Posterior cingulate gyrus (tissue), 11 donors: Measurements from ENCODE around the gene CYP11A1.
"Not testable (repeated sequence)": the region's sequence is repeated elsewhere in the genome, so short reads cannot be mapped to it uniquely, and the experiment has no call there.

ENCODE experiments used
- DNase-seq, 10 donors: peaks; one replicate each; pipeline versions ENCODE4 v3.0.0 to v3.0.0-alpha.2; 2020 to 2021; ENCODE audit warnings: mixed read lengths in 3 of 10
- intact Hi-C: fragments of 100-400 bp; cut with DNase I; formaldehyde crosslinking; loops from one replicate; pipeline ENCODE4 v1.15.1; 2023

Gene CYP11A1

DNA sequence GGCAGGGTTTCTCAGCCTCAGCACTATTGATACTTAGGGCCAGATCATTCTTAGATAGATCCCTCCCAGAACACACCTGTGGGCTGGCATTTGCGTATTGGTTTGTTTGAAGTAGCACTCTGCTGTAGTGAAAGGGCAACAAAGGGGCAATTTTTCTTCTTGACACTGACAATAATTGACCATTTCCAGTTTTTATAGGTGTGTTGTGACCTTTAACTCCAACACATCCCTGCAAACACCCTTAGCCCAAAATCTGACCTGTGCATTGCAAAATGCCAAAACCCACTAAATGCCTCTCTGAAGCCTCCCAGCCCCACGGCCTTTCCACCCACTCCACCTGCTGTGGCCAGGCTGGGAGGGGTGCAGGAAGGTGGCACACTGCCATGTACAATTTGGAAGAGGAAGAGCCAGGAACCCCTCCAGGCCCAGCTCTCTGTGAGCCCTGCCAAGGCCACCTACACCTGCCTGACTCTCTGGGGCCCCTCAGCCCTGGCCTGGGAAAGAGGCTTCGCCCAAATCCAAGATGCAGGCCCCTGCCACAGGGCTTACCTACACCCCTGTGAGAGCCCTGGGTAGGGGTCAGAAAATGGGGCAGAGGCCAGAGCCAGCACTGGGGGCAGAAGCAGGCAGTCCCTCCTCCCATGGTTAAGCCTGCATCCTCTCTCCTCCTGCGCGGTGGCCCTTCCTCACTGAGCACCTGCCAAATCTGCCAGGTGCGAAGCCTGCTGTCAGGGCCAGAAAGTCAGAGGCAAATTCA, 9.6 kb upstream of the CYP11A1 start:
- intact Hi-C loops: no loop called here
- DNase-seq: peak in 2 of 10 donors; percentile 39 to 44

DNA sequence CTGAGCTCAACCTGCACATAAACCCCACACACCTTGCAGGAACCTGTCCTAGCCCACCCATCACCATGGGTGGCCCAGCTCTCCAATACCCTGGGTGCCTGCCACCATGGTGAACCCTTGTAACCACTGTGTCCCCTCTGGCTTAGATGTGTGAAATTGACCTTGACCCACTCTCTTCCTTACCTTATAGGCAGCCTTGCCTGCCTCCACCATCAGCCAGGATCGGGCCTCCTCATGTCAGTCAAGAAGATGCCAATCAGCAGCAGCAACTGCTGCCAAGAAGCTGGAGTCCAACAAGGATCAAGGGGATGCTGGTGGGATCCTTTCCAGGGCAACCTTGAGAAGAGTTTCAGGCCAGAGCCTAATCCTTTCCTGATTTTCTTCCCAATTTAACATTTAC, 8.8 kb upstream of the CYP11A1 start:
- peak in 2 of 10 donors; percentile 17 to 65 for DNase-seq
- intact Hi-C loops: no loop called here

DNA sequence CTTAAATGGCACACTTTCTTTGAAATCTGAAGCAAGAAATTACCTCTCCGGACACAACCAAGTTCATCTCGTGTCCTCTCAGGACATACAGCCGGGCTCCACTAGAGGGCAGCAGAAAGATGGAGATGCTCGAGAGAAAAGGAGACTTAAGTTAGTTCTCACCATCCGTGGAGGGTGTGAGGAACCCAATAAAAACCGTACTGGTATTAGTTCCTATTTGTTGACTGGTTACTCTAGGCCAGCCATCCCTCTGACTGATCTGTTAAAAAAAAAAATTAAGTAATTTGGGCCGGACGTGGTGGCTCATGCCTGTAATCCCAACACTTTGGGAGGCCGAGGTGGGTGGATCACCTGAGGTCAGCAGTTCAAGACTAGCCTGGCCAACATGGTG, 7.9 kb upstream of the CYP11A1 start:
- peak; percentile 53 to 95 (median 84) for DNase-seq
- intact Hi-C loops: no loop called here

DNA sequence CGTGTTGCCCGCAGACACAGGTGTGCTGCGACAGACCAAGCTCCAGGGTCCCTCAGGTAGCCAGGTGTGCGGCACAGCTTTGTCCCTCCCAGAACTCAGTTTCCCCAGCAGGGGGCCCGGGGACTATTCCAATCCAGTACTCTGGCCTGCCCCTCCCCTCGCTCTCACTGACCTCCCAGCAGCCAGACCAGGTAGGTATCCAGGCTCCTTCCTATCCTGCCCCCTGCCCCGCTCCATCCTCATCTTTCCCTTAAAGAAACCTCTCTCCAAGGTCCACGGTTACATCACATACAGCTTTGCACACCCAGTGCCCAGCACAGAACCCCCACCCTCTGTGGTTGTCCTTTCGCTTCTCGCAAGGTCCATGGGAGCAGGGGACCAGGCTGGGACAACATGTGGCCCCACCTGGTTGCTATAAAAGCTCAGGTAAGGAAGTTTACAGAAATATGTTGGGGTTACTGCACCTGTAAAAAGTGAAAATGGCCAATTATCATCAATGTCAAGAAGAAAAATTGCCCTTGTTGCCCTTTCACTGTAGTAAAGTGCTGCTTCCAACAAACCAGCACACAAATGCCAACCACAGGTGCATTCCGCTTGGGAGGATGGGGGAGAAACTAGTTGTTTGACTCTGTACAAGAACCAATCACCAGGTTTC, 7.3 kb upstream of the CYP11A1 start:
- intact Hi-C loops: loop anchor here (5.0 kb wide), 2 partner anchors 243 to 393 kb away; partner anchors contain the start of gene CLK3
- peak in 1 of 10 donors; percentile 63 for DNase-seq

DNA sequence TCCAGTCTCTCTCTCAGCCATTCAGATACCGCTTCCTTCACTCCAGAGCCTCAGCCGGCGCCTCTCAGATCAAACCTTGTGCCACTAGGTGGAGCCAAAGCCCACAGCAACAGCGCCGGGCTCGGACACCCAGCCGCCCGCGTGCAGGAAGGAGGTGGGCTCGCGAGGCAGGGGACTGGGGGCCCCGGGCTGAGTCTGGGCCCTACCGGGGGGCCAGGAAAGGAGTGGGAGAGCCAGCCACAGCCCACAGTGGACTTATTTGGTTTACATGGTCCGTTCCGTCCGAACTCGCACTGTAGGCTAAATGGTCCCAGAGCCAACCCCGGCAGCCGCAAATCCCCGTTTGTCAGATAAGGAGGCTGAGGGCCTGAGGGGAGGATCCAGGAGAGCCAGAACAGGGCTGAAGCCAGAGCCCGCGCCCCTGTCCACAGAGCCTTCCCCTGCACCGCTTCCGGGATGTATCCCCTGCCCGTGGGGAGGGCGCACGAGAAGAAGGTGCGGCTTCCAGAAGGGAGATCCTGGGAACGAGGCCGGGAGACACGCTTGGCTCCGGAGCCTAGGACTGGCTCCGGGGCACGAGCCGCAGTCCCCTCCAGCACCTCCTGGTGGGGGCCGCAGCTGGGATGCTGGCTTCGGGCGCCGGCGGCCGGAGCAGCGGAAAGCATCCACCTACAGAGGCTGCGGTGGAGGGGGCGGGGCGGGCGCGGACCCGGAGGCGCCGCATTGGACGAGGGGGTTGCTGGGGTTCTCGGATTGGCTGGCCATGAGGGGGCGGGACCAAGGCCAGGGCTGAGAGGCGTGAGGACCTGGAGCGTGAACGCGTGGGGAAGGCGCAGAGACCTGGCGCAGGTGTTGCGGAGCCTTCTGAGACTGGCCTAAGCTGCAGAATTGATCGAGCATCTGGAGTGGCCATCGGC, 6.5 kb upstream of the CYP11A1 start:
- peak; percentile 76 to 98 (median 90) for DNase-seq
- intact Hi-C loops: loop anchor here (1.0 to 5.0 kb wide), 4 partner anchors 115 to 393 kb away; partner anchors contain the start of gene CLK3

DNA sequence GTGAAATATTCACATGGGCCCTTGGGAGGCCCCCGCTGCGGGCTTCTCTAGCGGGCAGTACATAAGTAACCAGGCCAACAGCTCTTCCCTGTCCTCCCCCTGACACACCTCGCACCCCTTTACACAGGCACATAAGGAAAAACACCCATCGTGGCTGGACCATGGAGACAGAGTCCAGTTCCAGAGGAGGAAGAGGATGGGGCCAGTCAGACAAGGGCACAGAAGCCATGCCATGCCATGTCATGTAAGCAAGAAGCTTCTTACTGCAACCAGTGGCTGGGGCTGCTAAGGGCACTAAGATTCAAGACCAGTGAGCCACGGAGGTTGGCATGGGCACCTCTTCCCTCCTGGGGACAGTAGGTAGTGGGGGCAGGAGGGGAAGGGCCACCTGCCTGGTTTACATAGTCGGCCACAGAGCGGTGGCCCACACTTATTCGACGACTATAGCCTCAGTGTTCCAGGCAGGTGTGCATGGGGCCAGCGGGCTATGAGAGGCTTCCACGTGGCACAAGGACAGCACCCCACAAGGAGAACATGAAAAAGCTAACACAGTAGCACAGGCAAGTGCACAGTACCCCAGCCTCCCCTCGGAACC, 5.7 kb upstream of the CYP11A1 start:
- DNase-seq: peak in 1 of 10 donors; percentile 75
- intact Hi-C loops: loop anchor here (1.0 to 5.0 kb wide), 4 partner anchors 116 to 394 kb away; partner anchors contain the start of gene CLK3

DNA sequence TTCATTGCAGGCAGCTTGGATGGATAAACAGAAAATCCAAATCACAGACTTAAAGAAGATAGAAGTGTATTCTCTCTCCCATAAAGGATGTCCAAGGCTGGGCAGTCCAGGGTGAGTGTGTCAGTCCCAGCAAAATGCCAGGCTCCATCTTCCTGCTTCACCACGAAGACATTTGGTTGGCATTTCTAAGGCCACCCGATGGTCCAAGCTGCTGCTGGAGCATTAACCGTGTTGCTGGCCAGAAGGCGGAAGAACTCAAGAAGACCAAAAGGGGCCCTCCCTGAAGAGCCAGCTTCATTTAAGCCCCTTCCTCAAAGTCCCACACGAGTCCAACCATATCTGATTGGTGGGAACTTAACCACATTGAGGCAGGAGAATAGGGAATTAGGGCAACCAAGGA, 3.0 kb upstream of the CYP11A1 start:
- intact Hi-C loops: loop anchor here (5.0 kb wide), 2 partner anchors 247 to 397 kb away; partner anchors contain the start of gene CLK3
- DNase-seq: peak in 1 of 10 donors; percentile 7

DNA sequence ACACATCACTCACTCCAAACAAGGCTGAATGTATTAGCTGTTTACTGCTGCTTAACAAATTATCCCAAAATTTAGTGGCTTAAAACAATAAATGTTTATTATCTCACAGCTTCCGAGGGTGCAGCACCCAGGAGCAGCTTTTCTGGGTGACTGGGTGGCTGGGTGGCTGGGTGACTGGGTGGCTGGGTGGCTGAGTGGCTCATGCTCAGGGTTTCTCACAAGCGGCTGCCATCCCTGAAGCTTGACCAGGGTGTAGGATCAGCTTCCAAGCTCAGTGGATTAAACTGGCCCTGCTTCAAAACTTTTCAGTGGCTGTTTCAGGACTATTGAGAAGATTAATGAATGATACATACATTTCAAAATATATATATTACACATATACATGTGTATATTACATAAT, 2.3 kb upstream of the CYP11A1 start:
- intact Hi-C loops: loop anchor here (5.0 kb wide), 2 partner anchors 248 to 398 kb away; partner anchors contain the start of gene CLK3
- DNase-seq: peak in 1 of 10 donors; percentile 61

DNA sequence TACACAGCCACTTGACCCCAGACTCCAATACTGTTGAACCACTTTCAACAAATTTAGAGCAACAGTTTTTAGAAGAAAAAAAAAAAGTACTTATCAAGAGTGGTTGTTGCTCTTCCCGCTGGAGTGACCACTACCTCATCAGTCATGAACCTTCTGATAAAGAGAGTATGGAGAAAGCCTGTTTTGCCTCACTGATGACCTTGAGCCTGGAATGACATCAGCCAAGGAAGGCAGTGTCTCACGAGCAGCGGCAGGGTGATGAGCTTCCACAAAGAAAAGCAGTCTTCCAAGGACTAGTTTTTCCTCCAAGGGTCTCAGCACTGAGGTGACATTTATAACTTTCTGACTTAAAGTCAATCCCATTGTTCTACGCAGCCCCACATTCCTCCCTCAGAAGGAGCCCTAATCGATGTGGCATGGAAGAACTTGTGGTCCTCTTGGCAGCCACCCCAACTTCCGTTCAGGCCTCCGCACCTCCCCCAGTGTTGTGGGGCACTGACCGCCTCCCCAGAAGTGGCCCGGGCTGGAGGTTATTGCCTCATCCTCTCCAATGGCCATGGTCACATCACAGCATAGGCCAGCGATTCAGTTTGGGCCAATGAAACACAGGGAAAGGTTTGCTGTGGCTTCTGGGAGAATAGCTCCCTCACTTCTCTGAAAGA, 1.8 kb upstream of the CYP11A1 start:
- intact Hi-C loops: no loop called here
- DNase-seq: peak in 1 of 10 donors; percentile 46

DNA sequence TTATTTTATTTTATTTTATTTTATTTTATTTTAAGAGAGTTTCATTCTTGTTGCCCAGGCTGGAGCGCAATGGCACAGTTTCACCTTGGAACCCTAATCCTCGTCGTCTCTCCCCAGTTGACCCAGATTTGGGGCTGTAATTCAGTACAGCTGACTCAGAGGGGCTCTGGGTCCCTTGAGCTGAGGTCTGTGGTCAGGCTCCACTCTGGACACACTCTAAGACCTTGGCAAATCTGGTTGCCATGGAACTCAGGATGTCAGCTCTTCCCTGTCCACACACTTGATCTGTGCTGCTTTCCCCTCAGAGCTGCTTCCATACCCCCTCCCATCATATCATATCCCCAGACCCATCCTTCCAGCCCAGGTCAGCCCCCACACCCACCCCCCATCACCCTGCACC, 675 bp upstream of the CYP11A1 start:
- peak in 1 of 10 donors; percentile 28 for DNase-seq
- intact Hi-C loops: no loop called here

DNA sequence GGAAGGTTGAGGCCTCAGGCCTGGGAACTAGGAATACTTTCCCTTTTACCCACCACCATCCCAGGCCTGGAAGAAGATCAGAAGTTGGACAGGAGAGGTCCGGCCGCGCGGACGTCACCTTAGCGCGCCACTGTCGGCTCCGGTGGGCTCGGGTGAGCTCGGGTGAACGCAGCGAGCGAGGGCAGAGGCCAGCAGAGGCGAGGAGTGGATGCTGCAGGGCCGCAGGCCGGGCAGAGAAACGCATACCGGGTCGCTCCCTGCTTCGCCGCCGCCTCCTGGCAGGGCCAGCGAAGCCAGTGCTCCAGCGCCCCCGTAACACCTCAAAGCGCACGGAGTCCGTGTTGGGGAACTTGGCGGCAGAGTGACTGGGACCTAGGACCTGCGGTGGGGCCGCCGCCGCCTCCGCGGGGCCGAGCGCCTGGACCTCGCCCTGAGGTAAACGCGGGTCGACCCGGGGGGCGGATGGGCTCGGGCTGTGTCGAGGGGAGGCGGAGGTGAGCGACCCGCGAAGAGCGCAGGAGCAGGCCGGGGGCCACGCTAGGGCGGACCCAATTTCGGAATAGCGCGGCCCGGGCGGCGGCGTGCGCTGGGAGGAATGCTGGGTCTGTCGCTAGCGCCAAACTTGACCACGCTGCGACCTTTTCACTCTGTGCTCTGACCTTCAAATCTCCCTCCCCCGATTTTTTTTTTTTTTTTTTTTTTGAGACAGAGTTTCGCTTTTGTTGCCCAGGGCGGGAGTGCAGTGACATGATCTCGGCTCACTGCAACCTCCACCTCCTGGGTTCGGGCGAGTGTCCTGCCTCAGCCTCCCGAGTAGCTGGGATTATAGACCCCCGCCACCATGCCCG, 1.6 kb downstream of the CYP11A1 start:
- DNase-seq: peak in 2 of 10 donors; percentile 76 to 82

DNA sequence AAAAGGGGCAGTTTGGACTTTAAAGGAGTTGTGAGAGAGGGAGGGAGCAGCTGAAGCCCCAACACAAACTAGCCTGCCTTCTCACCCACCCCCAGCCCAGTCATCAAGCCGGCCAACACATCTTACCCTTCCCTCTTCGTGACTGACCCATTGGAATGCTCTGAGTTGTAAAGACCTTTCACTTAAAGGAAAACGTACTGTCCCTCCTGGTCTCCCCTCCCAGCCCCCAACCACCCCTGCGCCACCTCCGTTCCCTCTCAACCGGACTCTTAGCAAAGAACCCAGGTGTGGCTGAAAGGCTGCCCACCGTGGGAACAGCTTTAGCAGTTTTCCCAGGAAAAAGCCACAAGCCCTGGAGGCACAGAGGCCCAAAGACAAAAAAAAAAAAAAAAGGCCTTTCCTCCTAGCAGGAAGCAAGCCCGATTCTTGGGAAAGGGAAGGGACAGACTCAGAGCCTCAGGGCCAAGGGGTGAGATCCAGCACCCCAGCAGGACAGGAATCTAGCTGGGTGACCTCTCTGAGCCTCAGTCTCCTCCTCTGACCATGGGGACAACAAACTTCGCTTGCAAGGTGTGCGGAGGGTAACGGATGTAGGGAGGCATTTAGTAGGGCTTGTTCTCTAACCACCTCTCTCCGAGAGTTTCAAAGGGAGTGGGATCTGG, 2.4 kb downstream of the CYP11A1 start:
- peak in 1 of 10 donors; percentile 39 for DNase-seq
- intact Hi-C loops: no loop called here

More for the DNA sequence above, 1.6 kb downstream of the CYP11A1 start:
- intact Hi-C loops: no loop called here

DNA sequence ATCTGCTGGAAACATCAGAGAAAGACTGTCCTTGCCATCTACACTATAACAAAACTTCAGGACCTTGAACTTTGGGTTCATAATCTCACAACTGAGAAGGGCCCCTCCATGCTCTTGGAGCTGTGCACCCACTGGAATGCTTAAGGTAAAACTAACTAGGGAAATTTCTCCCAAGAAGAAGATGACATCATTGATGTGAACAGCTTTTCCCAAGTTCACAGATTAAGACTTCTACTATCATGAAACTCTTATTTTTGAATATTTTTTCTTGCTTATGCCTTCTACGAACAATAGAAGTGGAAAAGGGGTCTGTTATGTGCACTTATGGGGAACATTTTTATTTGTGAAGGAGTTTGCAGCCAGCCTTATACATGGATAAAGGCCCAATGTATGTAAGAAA, 5.0 kb downstream of the CYP11A1 start:
- no peak for DNase-seq
- intact Hi-C loops: no loop called here

DNA sequence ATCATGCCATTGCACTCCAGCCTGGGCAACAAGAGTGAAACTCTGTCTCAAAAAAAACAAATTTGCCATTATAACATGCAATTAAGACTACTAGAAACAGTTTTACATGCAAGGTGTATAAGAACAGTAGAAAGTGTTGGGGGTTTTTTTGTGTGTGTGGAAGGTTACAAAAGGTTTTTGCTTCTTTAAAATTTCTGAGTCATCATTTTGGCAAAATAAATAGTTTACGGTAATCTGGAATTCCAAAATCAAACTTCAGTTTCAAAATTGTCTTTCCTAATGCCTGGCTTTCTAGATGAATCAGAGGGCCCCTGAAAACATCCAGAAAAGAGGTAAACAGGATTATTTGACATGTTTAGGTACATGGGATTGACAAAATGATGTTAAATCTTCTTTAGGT, 6.6 kb downstream of the CYP11A1 start:
- DNase-seq, intact Hi-C loops: not testable (repeated sequence)

DNA sequence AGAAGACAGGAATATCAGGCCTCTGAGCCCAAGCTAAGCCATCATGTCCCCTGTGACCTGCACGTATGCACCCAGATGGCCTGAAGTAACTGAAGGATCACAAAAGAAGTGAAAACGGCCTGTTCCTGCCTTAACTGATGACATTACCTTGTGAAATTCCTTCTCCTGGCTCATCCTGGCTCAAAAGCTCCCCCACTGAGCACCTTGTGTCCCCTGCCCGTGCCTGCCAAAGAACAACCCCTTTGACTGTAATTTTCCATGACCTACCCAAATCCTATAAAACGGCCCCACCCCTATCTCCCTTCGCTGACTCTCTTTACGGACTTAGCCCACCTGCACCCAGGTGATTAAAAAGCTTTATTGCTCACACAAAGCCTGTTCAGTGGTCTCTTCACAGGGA, 8.1 kb downstream of the CYP11A1 start:
- intact Hi-C loops: not testable (repeated sequence)
- DNase-seq: peak in 1 of 10 donors; percentile 5

DNA sequence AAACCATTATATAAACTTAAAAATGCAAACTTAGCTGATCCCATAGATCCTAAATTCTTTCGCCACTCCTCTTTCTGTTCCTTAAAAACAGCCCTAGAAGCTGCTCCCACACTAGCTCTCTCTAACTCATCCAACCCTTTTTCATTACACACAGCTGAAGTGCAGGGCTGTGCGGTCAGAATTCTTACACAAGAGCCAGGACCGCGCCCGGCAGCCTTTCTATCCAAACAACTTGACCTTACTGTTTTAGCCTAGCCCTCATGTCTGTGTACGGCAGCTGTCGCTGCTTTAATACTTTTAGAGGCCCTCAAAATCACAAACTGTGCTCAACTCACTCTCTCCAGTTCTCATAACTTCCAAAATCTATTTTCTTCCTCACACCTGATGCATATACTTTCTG, 9.9 kb downstream of the CYP11A1 start:
- intact Hi-C loops: not testable (repeated sequence)
- peak in 1 of 10 donors; percentile 33 for DNase-seq

DNA sequence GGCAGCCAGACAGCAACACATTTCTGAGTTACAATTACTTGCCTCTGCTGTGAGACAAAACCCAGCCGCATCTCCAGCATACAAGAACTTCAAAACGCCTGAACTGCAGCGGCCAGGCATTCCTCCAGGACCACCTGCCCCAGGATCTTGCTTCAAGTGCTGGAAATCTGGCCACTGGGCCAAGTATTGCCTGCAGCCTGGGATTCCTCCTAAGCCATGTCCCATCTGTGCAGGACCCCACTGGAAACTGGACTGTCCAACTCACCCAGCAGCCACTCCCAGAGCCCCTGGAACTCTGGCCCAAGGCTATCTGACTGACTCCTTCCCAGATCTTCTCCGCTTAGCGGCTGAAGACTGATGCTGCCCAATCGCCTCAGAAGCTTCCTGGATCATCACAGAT, 11.4 kb downstream of the CYP11A1 start:
- intact Hi-C loops: not testable (repeated sequence)
- DNase-seq: peak in 2 of 10 donors; percentile 51 to 52

DNA sequence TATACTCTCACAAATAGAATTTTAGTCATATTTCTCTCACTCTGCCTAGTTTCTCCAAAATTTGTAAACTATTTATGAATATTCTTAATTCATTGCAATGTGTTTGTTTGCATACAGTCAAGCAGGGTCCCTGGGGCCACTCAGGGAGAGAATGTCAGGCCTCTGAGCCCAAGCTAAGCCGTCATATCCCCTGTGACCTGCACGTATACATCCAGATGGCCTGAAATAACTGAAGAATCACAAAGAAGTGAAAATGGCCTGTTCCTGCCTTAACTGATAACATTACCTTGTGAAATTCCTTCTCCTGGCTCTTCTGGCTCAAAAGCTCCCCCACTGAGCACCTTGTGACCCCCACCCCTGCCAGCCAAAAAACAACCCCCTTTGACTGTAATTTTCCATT, 13.5 kb downstream of the CYP11A1 start:
- DNase-seq: peak in 1 of 10 donors; percentile 48
- intact Hi-C loops: not testable (repeated sequence)
